Keratinocyte (primary cell): ENCODE results near the gene TIAL1.

Experiments
- EZH2 ChIP-seq: IDR thresholded peaks from one replicate; pipeline ENCODE4 v1.6.1; 2012; ENCODE audit warnings: inconsistent platforms, mild to moderate bottlenecking, low read length, moderate library complexity
- TF ChIP-seq, protein P1 (sequence below), 3 experiments: IDR thresholded peaks in 1 of 3; conservative IDR thresholded peaks in 1 of 3; optimal IDR thresholded peaks in 1 of 3; 2 replicates in 2 of 3; 3 replicates in 1 of 3; pipeline versions ENCODE3 to v1.5.1; 2011; ENCODE audit warnings: low read length in 3 of 3, mild to moderate bottlenecking in 3 of 3, moderate library complexity in 2 of 3, control low read depth in 1 of 3, inconsistent platforms in 1 of 3; ENCODE audit not compliant: insufficient read depth in 2 of 3; ENCODE audit errors: extremely low read depth in 1 of 3

DNA sequence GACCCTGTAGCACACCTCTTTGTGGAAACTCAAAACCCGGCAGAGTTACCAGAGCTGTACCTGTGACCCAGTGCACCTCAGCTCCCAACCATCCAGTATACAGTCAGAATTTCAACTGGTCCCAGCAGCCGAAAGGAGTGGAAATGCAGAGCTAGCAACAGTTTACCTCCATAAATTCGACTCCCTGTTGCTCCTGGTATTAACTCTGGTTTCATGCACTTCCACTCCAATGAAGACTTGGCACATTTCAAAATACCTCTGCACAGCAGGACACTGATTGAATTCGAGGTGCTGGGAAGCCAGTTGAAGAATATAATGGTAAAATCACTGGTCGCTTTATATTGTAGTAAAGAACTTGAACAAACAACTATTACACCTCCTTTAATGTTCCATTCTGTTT is 17.9 kb upstream of the TIAL1 start:
- TF ChIP-seq, protein P1, sequence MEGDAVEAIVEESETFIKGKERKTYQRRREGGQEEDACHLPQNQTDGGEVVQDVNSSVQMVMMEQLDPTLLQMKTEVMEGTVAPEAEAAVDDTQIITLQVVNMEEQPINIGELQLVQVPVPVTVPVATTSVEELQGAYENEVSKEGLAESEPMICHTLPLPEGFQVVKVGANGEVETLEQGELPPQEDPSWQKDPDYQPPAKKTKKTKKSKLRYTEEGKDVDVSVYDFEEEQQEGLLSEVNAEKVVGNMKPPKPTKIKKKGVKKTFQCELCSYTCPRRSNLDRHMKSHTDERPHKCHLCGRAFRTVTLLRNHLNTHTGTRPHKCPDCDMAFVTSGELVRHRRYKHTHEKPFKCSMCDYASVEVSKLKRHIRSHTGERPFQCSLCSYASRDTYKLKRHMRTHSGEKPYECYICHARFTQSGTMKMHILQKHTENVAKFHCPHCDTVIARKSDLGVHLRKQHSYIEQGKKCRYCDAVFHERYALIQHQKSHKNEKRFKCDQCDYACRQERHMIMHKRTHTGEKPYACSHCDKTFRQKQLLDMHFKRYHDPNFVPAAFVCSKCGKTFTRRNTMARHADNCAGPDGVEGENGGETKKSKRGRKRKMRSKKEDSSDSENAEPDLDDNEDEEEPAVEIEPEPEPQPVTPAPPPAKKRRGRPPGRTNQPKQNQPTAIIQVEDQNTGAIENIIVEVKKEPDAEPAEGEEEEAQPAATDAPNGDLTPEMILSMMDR (optimal IDR thresholded peaks at IDR 0.05 in 1 of 3, IDR thresholded peaks at IDR 0.05 in 1 of 3, conservative IDR thresholded peaks at IDR 0.05 in 1 of 3; ENCODE audit: extremely low read depth in 1 of 3, insufficient read depth in 2 of 3, low read length in 3 of 3), result no peak
- TF ChIP-seq EZH2, result no peak
